GM18867 (cell line): ENCODE data around the gene C2orf66.

ENCODE experiments used
- ATAC-seq: cut with Tn5 transposase; IDR thresholded peaks from one replicate; pipeline ENCODE4 v1.9.1; 2021; ENCODE audit warnings: mild to moderate bottlenecking, moderate library complexity; ENCODE audit not compliant: unreplicated experiment

C2orf66 gene

DNA sequence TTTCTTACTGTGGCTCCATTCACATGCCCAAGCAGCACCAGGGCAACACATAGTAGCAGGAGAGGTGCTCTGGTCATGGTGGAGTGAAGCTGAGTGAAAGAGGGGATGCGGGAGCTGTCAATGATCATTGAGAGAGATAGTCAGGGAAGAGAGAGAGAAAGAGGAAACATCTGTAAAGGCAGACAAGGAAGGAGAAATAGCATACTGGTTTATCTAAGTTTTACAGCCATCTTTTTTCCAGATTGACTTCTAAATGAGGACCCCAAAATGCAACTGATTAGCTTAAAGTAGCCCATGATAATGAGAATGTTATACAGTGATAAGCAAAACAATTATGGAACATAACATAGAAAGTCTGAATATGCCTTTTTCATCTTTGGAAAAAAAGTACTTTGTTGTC is at the start of gene C2orf66:
C2orf66 (minus strand) TSS at position 96 of the 400 bp plus-strand sequence; CDS start at position 77, 19 bp downstream.
- no peak for ATAC-seq

DNA sequence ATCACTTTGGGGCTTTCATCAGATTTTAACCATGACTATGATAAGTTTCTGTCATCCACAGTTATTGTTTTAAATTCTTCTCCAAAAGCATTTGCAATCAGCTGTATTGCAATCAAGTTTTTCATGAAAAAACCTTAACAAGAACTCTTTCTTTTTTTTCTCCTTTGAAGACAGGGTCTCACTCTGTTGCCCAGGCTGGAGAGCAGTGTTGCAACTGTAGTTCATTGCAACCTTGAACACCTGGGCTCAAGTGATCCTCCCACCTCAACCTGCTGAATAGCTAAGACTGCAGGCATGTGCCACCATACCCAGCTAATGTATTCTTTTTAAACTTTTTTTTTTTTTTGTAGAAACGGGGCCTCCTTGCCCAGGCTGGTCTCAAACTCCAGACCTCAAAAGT is 45.5 kb upstream of the C2orf66 start:
- ATAC-seq = no peak

DNA sequence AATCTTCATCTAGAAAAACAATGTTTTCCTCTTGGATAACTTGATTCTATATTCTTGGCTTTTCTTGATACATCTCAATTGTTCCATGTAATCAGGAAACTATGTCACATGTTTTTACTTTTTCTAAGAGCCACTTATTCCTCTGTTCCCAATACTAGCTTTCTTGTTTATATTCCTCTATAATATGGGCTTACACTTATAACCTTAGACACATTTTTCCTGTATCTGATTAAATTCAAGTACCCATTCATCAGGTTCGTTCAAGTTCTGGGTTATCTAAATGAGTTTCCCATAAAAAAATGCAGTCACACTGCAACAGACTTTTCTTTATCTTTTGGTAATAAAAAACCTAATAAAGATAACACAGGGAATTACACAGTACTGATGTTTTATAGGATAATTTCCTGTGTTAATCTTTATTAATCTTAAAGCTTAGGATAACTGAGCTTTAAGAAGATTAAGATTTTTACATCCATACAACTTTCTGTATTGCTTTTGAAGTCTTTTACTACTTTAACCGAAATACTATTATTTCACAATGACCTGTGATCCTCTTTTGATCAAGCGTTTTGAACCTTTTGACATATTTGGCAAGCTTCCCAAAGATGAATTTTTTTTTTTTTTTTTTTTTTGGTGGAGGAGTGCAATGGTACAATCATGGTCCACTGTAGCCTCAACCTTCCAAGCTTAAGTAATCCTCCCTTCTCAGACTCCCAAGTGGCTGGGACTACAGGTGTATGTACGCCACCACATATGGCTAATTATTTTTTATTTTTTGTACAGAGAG is 44.3 kb upstream of the C2orf66 start:
- no peak for ATAC-seq

DNA sequence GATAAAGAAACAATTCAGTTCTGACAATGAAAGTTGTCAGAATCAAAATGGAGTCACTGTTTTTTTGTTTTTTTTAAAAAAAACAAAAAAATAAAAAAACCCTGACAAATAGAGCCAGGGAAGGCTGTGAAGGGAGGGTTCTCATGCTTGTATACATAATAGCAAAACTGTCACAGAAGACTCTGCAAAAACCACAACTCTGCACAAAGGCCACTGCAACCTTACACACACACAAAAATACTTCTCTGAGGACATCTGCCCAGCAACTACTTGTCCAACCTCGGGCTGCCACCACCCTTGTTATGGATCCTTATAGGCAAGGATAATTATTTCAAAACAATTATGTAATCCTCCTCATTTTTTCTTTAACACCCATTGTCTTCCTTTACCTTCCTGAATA is 41.9 kb upstream of the C2orf66 start:
- ATAC-seq = no peak

DNA sequence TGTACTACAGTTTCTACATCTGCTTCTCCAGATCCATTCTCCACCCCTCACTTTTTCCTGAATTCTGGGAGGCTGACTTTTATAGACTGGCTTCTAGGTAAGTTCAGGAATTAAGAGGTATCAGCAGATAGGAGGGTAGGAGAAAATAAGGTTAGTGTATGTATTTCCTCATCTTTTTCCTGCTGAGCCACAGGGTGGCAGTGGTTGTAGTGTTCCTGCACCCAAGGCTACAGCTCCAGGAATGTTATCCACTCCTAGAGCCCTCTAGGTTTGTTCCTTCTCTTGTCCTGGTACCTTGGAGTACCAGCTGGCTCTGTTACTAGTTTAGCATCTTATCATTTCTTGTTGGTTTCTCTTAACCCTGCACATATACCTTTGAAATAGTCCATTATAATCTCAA is 40.7 kb upstream of the C2orf66 start:
- no peak for ATAC-seq

DNA sequence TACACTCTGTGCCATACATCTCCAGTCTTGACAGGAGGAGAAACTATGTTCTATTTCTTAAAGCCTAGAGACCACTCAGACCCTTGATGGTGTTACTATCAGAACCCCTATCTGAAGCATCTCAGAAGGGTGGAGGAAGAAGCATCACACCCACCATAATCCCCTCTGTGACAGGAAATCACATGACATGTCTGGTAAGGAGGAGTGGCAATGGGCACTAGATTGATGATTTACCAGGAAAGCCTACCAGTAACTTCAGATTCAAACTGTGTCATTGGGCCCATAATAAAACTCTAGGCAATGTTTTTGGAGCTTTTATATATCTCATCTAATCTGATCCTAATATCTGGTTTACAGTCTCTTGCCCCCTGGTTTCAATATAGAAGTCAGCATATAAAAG is 37.1 kb upstream of the C2orf66 start:
- ATAC-seq = no peak

DNA sequence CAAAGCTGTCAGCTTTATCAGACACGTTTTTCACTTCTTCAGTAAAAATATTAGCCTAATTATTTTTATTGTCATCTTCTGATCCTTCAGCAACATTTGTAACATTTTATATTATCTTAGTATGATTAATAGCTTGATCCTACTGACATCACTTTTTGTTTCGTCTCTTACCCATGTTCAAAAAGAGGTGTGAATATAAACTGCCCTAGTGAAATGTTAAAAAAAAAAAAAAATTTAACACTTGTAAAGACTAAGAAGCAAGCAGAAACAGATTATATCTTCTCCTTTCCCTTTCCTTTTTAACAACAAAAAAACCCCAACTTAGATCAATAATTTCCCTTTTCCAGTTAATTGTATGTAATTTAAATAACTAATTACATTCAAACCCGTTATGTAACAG is 36.2 kb upstream of the C2orf66 start:
- ATAC-seq = no peak

DNA sequence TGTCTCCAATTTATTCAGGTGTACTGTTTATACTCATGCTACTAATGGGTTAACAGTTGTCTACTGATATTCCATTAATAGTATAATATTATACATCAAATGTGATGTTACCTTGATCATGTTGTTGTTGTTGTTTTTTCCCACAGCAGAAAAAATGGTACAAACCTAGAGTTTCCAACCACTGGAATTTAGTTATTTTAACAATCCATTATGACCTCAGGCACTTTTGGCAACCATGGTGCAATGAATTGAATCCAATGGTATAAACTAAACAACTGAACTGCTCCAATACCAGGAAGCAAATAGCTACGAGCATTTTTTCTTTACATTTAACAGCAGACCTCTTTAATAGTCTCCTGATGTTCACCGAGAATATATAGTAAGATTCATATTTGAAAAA is 31.0 kb upstream of the C2orf66 start:
- ATAC-seq = no peak

DNA sequence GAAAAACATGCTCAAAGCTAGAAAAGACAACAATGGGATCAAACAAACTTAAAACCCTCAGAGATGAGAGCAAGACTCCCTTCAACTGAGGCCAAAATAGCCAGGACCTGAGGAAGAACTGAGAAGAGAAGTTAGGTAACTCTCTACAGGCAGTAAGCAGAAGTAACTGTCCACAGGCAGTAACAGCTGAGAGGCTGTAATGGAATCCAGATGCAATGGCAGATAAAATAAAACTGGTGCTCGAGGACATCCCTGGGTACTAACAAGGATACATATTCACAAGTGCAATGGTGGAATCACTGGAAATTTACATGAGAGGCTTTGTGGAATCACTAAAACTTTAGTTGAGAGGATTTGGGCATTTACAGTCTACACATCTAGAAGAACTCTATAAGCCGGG is 30.4 kb upstream of the C2orf66 start:
- no peak for ATAC-seq

DNA sequence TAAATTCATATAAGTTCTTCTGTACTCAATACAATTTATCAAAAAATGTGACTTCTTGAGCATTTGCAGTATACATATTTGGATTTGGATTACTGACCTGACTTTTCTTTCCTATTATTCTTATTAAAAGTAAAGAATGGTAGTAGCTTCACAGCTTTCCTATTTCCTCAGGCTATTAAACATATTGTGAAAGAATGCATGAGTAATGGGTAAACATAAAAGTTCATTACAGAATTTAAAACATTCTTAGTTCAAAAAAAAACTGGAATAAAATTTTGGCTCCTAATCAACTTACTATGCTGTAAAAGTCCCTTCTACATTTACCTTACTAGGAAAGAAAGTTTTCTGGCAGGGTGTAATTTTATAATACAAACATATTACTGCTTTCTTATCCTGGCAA is 27.3 kb upstream of the C2orf66 start:
- ATAC-seq = no peak

DNA sequence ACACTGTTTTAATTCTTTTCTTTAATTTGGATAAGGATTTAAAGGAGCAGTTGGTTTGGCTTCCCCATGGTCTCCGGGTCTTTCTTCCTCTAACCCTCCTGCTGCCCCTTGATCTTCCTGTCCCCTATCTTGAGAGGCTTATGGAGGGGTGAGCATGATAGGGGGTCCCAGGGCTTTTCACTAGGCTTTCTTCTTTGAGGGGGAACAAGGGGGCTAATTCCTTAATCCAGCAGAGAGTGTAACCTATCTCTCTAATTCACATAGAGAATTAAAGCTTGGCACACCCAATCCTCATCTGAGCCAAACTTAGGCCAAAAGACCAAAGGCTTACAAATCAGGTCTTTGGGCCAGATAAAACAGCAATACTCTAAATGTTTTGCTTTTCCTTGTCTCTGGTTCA is 21.5 kb upstream of the C2orf66 start:
- ATAC-seq = no peak

DNA sequence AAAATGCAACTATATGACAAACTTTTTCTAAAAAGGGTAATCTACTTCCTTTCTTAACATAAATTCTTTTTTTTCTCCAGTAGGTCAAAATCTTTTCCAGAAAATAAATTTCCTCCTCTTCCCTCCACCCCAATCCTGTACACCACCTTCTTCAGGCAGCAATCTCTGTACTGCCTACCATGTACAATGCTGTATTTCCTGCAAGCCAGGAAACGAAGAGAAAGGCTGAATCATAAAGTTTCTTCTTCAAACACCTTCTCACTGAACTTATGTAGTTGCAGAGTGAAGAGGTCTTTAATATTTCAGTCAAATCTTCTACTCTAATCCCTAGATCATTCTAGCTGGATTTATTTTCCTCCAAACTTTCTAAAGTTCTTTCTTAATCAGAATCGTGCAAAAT is 18.2 kb upstream of the C2orf66 start:
- no peak for ATAC-seq

DNA sequence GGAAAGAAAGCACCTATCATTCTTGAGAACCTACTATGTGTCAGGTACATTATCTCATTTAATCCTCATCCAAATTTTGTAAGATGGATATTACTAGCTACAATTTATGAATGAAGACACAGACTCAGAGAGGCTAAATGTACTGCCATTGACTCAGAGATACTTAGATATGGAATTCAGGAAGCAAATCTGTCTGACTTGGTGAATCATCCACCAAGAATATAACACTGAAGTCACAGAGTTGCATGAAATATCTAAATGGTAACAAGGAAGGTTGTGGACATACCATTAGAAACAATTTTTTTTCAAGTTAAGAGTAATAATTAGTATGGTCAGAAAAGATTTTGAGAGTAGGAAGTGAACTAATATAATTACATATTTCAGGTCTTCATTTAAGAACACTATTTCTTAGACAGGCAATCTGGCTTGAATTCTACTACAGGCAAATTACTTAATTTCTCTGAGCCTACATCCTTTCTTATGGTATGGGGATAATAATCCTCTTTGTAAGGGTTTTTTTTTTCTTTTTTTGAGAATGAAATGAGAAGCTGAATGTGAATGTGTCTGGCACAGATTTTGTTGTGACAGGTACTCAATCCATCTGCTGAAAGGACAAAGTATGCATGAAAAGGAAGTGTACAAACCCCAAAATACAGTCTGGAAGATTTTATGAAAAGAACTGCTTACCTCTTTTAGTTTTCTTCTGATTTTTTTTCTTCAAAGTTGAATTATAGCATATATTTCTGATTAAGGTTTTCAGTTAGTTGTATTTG is 14.8 kb upstream of the C2orf66 start:
- no peak for ATAC-seq

DNA sequence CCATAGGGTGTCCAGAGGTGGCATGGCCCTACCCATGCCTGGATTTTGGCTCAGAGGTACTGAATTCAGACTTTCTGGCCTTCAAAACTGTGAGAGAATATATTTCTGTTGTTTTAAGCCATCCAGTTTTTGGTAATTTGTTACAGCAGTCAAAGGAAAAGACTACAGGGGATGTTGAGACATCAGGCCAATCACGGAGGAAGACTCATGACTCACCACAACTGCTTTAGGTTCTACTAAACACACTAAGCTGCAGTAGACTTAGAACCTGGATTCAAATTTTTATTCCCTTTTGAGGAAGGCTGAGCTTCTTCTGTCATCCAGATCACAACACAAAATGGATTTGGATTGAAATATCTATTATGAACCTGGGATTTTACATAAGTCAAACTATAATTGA is 12.0 kb upstream of the C2orf66 start:
- ATAC-seq = no peak

DNA sequence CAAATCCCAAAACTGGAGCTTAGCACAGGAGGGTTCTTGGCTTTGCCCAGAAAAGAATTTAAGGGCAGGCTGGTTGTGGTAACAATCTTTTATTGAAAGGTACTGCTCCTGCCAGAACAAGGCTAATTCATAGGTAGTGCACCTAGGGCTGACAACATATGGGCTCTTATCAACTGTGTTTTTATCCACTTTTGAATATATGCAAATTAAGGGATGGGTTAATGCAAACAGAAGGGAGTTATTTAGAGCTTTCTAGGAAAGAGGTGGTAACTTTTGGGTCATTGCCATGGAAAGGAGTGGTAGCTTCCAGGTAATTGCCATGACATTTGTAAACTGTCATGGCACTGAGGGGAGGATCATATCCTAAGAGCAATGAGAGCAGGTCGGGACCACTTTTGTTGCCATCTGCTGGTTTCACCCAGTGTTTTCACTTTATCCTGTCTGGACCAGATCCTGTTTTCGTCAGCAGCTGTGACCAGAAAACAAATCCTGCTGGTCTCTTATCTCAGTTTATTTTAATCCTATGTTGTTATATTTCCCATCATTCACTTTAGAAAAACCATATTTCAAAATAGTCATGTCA is 981 bp downstream of the C2orf66 start:
- no peak for ATAC-seq

DNA sequence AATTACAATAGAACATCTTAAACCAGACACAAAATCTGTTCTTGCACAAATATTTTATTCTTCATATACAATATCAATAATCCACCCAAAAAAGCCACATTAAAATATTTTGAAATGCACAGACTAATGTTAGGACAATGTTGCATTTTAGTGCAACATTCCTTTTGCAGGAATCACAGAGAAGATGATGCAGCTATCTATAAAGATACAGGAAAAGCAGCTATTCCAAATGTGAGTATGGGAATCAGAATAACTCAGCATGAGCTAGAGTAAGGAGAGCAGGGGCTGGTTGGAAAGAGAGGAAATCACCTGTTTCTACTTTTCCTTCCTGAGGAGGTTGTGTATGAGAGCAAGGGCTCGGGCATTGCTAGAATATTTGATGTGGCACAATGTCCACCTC is 4.8 kb downstream of the C2orf66 start:
- no peak for ATAC-seq

DNA sequence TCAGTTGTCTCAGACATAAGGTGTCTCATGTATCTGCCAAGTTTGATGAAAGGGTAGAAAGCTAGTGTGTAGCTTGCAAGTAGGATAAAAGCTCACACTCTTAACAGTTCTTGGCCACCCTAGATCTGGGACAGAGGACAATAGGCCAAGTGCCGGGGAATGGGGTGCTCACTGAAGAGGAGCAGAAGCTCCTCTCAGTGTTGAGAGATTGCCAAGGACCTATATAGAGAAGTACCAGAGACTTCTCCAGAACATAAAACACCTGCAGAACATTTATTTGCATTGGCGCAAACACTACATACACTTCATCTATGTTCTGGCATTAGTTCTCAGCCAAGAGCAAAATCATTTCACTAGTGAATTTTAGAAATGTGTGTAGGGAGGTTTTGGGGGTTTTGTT is 6.8 kb downstream of the C2orf66 start:
- no peak for ATAC-seq

DNA sequence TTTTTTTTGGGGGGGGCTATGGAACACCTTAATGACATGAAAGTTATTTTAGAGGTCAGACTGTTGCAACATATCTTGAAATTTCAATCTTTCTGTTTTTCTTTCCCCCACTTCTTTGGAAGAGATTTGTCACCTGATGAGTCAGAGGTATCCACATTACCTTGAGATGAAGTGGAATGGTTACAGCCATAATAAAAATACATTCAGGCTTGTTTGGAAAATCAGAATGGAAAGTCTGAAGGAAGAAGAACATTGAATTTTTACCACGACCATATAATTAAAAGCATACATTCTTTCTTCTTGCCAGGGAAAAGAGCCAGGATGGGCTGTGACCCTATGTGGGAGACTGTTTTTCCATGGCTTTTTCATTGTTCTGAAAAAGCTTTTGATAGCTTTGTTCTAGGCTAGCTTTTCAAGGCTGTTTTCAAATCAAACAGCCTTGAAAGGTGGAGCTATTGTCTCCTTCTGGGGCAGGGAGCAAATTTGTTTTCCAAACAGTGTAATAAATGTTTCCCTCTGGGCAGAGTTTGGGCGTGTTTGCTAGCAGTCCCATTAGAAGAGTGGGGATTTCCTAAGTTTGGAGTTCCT is 7.4 kb downstream of the C2orf66 start:
- ATAC-seq = no peak

DNA sequence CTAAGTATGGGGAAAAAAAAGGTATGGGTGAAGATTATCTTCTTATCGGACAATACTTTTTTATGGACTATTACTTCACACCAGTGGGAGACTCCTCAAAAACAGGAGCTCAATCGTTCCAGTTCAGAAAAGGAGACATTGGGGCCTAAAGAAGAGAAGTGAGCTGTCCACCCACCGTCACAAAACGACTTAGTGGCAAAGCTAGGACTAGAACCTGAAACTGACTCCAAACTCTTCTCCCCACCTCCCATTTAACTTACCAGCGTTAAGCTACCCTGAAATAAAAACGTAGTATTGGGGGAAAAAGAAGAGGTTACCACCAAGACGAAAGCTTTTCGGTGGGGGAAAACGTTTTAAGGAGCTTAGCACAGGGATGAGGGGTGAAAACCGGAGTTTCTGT is 10.2 kb downstream of the C2orf66 start:
- ATAC-seq = peak; percentile 4

DNA sequence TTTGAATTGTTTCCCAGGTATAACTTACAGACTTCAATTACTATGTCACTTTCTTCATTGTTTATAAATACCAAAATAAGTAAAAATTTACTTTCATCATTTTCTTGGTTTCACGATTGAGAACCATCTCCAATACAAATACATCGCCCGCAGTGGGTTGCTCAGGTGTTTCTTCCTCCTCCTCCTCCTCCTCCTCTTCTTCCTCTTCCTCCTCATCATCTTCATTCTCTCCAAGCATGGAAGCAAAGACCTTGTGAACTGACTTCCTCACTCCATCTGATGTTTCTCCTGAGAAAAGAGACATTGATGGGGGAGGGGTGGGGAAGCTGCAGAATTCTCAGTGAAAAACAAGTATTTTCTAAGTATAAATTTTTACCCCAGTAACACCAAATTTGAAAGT is 16.3 kb downstream of the C2orf66 start:
- no peak for ATAC-seq

DNA sequence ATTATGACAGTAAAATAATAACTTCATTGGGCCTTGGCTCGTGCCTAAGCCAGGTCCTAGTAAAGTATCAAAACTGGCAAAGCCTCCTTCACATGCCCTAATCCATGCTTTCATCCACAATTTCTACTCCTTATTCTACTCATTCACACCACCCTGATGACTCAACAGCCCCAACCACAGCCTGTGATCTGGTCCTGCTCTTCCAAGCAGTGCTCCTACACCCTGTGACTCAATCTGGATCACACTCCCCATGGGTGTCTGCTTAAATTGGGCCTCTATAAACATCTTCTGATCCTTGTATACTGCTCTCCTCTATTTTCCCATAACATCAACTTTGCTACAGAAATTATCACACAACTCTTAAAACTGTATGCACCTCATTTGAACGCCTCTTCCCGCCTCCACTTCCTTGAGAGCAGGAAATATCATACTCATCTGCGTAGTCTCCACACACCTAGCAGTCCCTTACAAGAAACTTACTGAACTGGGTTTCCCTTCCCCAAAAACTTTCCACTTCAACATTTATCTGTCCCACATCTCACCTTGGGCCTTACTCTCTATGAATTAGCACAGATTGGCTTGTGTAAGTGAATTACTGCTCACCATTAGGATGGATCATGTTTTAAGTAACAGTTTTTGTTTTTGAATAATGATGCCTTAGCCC is 25.6 kb downstream of the C2orf66 start:
- peak; percentile 59 for ATAC-seq
